Epithelial cell of proximal tubule (primary cell): ENCODE data around the gene SARM1. TPM values are rescaled to one million over a fixed set of nuclear protein-coding genes. Genes with fewer than 3 reads are reported as not detected.
A peak's percentile ranks its signal among the peaks of the same experiment; 100 is the strongest.
"Not testable (repeated sequence)": the region's sequence is repeated elsewhere in the genome, so short reads cannot be mapped to it uniquely, and the experiment has no call there.

Experiments
- DNase-seq: peaks from one replicate; pipeline ENCODE4 v3.0.0-alpha.2; 2011; ENCODE audit warnings: low read depth
- H3K4me3 ChIP-seq: 2 replicates; pipeline ENCODE4 v1.5.1; 2011; ENCODE audit warnings: low read depth, mild to moderate bottlenecking, low read length
- total RNA-seq: library from RNA; depleted of rRNA; stranded (reverse); fragments of >200 nt; gene quantifications from 2 replicates; pipeline ENCODE4 v1.2.3, GENCODE V29; 2015
- TF ChIP-seq, protein P1 (sequence below): conservative IDR thresholded peaks from 2 replicates; pipeline ENCODE4 v1.5.1; 2012; ENCODE audit warnings: low read depth, mild to moderate bottlenecking, low read length

The SARM1 gene
- total RNA-seq, 1 donor from 2014 or later, result 0.81 TPM

DNA sequence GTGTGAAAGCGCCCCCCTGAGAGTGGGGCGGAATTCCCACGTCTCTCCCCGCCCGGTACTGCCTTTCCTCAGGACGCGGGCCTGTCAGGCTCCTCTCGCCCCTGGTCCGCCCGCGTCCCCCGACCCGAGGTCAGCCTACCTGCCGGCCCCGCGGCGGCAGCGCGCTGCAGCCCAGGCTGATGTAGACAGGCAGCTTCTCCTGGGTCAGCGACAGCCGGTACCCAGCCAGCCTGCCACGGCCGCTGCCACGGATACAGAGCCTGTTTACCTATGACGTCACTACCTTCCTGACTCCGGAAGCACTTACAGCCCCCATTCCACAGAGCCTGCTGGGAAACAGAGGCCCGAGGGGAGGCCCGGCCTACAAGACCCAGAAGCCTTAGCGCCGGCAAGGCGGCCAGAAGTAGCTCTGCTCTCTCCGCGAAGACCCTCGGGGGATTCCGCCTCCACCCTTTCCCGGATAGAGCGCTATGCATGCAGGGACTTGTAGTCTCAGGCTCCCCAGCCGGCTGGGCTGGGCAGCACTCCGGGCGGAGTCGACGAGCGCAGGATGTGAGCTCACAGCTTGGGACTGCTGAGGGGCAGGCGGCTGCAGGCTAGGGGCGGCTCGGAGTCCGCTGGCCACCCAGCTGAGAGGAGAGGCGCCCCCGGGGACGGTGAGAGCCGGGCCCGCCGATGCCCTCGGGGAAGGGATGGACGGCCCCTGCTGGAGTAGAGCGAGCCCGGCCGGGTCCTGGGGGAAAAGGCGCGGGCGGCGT lies 36.1 kb upstream of the SARM1 start, which contains the start of the genes IFT20 and TNFAIP1:
TSS of gene IFT20 (minus strand) at position 272 of the 758 bp plus-strand sequence. CDS start 3,487 bp downstream, outside the sequence.
TSS of gene TNFAIP1 (plus strand) at position 561 of the 758 bp plus-strand sequence. CDS start 3,761 bp downstream, outside the sequence.
- TF ChIP-seq, protein P1, sequence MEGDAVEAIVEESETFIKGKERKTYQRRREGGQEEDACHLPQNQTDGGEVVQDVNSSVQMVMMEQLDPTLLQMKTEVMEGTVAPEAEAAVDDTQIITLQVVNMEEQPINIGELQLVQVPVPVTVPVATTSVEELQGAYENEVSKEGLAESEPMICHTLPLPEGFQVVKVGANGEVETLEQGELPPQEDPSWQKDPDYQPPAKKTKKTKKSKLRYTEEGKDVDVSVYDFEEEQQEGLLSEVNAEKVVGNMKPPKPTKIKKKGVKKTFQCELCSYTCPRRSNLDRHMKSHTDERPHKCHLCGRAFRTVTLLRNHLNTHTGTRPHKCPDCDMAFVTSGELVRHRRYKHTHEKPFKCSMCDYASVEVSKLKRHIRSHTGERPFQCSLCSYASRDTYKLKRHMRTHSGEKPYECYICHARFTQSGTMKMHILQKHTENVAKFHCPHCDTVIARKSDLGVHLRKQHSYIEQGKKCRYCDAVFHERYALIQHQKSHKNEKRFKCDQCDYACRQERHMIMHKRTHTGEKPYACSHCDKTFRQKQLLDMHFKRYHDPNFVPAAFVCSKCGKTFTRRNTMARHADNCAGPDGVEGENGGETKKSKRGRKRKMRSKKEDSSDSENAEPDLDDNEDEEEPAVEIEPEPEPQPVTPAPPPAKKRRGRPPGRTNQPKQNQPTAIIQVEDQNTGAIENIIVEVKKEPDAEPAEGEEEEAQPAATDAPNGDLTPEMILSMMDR, result no peak
- H3K4me3 ChIP-seq, result peak within 1 kb of the TSS; percentile 73
- peak; percentile 96 for DNase-seq

DNA sequence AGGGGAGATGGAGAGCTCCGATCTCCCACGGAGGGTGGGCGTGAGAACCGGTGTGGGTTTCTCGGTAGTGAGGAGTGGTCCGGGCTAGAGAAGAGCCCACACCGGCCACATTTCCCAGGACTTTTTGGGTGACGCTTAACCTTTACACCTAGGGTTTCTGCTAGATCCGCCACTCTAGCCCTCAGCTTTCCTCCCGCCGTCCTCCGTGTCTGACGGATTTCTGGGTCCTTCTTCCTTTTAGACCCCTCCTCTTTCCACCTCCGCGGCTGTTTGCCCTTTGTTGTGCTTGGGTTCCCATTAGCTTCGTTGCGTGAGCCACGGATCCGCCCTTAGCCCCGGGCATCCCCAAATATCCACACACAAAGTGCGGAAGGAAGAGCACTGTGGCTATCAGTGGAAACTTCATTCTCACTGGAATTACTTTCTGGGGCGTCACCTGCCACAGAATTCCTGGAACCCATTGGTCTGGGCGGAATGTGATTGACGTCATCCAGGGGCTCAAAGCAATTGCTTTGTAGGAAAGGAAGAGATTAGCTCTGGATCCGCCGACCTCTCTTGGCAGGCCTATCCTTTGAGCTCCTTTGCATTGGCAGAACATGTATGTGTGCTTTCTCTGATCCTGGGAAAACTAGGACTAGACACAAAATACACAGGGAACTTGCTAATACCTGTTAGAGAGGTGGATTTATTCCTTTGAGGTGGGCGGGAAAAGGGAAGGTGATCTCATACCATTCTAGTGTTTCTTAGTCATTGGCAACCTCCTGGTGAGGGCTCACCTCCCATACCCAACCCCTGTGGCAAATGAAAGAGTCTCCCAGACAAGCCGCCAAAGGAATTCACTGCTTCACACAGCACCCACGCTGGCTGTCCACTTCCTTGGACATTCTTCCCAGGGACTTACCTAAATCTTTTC lies 35.3 kb upstream of the SARM1 start:
- DNase-seq, result peak; percentile 80
- TF ChIP-seq, protein P1, result no peak

DNA sequence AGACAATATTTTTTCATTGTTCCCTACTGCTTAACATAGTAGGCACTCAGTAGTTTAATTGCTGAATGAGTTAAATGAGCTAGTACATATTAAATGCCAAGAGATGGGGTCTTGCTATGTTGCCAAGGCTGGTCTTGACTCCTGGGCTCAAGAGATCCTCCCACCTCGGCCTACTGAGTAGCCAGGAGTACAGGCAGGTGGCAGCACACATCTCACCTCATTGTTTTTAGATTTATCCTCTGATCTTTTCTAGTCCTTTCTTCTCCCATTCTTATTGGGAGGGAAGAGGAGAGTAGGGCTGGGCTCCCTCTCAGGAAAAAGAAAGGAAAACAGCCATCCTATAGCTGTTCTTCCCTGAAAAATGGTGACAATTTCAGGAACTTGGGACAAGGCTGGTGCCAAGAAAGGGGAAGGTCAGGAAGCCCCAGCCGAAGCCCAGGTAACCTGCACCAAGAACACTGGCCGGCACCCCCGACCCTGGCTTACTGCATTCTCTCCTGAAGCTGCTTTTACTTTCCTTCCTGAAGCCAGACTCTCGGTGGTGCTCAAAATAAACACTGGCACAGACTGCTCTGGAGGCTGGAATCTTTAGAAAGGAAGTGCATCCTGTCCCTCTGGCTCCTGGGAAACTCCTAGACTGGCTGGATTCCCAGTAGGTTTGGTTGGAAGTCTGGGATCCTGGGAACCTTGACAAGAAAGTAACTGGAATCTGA lies 33.3 kb upstream of the SARM1 start:
- no peak for DNase-seq
- no peak overlapping the region for H3K4me3 ChIP-seq
- TF ChIP-seq, protein P1, result no peak

More for the DNA sequence above, 35.3 kb upstream of the SARM1 start:
- peak overlapping the region; percentile 73 for H3K4me3 ChIP-seq

DNA sequence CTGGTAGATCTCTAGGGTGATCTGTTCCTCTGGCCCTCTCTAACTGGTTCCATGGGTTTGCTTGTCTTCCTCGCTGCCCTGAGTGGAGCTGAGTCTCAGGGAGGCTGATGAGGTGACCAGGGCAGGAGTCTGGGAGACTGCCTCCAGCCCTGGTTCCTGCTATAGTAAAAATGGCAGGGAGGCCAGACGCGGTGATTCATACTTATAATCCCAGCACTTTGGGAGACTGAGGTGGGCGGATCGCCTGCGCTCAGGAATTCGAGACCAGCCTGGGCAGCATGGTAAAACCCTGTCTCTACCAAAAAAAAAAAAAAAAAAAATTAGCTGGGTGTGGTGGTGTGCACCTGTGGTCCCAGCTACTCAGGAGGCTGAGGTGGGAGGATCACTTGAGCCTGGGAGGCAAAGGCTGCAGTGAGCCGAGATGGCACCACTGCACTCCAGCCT lies 32.7 kb upstream of the SARM1 start:
- H3K4me3 ChIP-seq, DNase-seq: not testable (repeated sequence)

DNA sequence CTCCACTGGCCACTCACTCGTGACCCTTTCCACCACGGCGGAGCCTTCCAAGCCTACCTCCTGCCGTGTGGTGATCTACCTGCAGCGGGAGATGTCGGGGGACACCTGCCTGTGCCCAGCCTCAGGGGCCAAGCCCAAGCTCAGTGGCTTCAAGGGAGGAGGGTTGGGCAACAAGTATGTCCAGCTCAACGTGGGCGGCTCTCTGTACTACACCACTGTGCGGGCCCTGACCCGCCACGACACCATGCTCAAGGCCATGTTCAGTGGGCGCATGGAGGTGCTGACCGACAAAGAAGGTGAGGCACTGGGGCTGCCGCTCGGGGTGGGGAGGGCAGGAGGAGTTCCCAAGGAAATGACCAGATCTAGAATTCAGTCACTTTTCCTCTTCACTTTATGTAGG lies 32.1 kb upstream of the SARM1 start:
- TF ChIP-seq, protein P1, result no peak
- DNase-seq, result no peak
- no peak overlapping the region for H3K4me3 ChIP-seq

DNA sequence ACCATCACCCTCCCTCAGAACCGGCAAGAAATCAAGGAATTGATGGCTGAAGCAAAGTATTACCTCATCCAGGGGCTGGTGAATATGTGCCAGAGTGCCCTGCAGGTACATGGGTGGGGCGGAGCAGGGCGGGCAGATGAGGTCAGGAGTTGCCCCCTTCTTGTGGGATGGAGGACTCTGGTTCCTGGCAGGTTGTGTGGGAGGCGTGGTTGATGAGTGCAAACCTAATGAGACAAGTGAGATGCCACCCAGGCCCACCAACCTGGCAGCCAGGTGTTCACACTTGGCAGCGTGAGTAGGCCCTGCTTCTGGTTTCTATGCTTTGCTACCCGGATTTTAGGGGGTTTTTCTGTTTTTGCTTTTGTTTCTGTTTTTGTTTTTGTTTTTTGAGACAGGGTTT lies 31.1 kb upstream of the SARM1 start:
- H3K4me3 ChIP-seq, result no peak overlapping the region
- no peak for DNase-seq
- TF ChIP-seq, protein P1, result no peak

DNA sequence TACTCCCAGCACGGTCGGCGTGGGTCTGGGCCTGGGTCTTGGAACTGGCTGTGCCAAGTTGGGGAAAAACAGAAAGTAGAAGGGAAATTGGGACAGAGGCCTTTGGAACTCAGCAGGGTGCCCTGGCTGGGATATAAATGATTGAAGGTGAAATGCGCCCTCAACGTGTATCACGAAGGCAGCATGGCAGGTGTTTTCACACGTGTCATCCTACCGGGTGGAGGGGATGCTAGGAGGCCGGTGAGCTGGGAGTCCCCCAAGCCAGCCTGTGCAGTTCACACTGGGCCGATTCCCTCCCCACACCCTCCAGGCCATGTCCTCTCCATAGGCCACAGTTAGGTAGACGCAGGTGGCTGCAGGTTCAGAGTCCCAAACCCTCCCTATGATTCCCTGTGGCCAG lies 30.0 kb upstream of the SARM1 start:
- no peak for DNase-seq
- no peak overlapping the region for H3K4me3 ChIP-seq
- TF ChIP-seq, protein P1, result no peak
